AG09319 (cell line): ENCODE measurements around the gene B4GALNT4.
"Not testable (repeated sequence)": the region's sequence is repeated elsewhere in the genome, so short reads cannot be mapped to it uniquely, and the experiment has no call there.

Experiments
- DNase-seq: peaks from one replicate; pipeline ENCODE4 v3.0.0-alpha.2; 2010; ENCODE audit warnings: low read depth; ENCODE audit errors: extremely low read depth
- TF ChIP-seq, protein P1 (sequence below): IDR thresholded peaks from 2 replicates; pipeline ENCODE4 v1.5.1; 2011; ENCODE audit warnings: low read depth, mild to moderate bottlenecking, inconsistent platforms, low read length, moderate library complexity

Gene B4GALNT4

DNA sequence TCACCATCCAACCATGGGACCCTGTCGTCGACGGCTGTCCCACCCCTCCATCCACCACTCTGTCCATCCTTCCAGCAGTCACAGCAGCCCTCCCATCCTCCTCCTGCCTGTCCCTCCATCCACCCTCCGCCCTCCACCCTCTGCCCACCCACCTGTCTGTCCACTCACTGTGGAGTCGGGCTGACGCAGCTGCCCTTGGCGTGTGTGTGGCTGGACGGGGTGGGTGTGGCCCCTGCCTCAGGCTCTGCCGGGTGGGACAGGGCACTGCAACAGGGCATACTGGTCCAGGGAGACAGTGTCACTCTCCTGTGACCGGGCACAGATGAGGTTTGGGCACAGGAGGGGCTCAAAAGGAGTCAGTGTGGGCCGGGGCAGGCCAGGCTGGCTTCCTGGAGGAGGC, 26.6 kb downstream of the B4GALNT4 start:
- TF ChIP-seq, protein P1, sequence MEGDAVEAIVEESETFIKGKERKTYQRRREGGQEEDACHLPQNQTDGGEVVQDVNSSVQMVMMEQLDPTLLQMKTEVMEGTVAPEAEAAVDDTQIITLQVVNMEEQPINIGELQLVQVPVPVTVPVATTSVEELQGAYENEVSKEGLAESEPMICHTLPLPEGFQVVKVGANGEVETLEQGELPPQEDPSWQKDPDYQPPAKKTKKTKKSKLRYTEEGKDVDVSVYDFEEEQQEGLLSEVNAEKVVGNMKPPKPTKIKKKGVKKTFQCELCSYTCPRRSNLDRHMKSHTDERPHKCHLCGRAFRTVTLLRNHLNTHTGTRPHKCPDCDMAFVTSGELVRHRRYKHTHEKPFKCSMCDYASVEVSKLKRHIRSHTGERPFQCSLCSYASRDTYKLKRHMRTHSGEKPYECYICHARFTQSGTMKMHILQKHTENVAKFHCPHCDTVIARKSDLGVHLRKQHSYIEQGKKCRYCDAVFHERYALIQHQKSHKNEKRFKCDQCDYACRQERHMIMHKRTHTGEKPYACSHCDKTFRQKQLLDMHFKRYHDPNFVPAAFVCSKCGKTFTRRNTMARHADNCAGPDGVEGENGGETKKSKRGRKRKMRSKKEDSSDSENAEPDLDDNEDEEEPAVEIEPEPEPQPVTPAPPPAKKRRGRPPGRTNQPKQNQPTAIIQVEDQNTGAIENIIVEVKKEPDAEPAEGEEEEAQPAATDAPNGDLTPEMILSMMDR, result no peak
- DNase-seq, result no peak

DNA sequence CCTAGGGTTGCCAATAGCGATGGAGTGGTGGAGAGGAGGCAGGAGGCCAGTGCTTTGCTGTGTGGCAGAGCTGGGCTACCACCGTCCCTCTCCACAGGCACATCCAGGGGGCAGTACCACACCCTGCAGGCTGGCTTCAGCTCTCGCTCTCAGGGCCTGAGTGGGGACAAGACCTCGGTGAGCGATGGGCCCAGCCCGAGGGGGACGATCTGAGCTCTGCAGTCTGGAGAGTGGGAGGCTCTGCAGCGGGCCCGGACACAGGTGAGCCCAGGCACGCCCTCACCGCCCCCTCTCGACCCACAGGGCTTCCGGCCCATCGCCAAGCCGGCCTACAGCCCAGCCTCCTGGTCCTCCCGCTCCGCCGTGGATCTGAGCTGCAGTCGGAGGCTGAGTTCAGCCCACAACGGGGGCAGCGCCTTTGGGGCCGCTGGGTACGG, 27.2 kb downstream of the B4GALNT4 start:
- TF ChIP-seq, protein P1, result peak; percentile 40
- DNase-seq, result no peak

DNA sequence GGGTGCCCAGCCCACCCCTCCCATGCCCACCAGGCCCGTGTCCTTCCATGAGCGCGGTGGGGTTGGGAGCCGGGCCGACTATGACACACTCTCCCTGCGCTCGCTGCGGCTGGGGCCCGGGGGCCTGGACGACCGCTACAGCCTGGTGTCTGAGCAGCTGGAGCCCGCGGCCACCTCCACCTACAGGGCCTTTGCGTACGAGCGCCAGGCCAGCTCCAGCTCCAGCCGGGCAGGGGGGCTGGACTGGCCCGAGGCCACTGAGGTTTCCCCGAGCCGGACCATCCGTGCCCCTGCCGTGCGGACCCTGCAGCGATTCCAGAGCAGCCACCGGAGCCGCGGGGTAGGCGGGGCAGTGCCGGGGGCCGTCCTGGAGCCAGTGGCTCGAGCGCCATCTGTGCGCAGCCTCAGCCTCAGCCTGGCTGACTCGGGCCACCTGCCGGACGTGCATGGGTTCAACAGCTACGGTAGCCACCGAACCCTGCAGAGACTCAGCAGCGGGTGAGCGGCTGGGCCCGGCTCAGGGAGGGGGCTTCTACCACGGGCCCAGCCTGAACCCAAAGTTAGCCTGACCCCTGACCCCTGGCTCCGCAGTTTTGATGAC, 27.7 kb downstream of the B4GALNT4 start:
- peak; percentile 16 for DNase-seq
- TF ChIP-seq, protein P1, result peak; percentile 62

DNA sequence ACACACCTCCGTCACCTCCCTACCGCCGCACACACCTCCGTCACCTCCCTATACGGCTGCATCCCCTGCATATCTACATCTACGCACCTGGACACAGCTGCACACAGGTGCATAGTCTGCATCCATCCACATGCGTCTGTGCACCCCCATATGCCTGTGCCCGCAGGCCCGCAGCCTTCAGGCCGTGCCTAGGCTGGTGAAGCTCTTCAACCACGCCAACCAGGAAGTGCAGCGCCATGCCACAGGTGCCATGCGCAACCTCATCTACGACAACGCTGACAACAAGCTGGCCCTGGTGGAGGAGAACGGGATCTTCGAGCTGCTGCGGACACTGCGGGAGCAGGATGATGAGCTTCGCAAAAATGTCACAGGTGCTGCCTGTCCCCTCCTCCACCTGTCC, 29.5 kb downstream of the B4GALNT4 start:
- TF ChIP-seq, protein P1, result no peak
- no peak for DNase-seq

DNA sequence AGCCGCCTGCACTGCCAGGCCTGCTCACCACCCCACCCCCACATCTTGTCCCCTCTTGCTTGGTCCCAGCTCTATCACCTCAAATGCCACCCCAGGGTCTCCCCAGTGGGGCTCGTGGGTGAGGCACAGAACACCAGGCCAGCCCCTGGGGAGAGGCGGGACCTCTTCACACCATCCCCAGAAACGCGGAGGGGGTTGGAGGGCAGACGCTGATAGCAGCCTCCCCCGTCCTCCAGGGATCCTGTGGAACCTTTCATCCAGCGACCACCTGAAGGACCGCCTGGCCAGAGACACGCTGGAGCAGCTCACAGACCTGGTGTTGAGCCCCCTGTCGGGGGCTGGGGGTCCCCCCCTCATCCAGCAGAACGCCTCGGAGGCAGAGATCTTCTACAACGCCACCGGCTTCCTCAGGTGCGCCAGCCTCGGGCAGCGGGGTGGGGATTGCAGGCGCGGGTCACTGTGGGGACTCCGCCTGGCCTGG, 30.5 kb downstream of the B4GALNT4 start:
- TF ChIP-seq, protein P1, result no peak
- no peak for DNase-seq

DNA sequence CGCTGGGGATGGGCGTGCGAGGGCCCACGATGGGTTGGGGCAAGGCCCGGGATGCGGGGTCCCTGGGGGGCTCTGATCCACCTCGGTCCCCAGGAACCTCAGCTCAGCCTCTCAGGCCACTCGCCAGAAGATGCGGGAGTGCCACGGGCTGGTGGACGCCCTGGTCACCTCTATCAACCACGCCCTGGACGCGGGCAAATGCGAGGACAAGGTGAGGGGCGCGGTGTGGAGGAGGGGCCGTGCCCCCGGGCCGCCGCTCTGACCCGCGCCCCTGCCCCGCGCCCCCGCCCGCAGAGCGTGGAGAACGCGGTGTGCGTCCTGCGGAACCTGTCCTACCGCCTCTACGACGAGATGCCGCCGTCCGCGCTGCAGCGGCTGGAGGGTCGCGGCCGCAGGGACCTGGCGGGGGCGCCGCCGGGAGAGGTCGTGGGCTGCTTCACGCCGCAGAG, 31.0 kb downstream of the B4GALNT4 start:
- no peak for DNase-seq
- TF ChIP-seq, protein P1, result no peak

DNA sequence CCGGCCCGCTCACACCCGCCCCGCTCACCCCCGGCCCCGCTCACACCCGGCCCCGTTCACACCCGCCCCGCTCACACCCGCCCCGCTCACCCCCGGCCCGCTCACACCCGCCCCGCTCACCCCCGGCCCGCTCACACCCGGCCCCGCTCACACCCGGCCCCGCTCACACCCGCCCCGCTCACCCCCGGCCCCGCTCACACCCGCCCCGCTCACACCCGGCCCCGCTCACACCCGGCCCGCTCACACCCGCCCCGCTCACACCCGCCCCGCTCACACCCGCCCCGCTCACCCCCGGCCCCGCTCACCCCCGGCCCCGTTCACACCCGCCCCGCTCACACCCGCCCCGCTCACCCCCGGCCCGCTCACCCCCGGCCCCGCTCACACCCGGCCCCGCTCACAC, 31.9 kb downstream of the B4GALNT4 start:
- not testable (repeated sequence) for DNase-seq

DNA sequence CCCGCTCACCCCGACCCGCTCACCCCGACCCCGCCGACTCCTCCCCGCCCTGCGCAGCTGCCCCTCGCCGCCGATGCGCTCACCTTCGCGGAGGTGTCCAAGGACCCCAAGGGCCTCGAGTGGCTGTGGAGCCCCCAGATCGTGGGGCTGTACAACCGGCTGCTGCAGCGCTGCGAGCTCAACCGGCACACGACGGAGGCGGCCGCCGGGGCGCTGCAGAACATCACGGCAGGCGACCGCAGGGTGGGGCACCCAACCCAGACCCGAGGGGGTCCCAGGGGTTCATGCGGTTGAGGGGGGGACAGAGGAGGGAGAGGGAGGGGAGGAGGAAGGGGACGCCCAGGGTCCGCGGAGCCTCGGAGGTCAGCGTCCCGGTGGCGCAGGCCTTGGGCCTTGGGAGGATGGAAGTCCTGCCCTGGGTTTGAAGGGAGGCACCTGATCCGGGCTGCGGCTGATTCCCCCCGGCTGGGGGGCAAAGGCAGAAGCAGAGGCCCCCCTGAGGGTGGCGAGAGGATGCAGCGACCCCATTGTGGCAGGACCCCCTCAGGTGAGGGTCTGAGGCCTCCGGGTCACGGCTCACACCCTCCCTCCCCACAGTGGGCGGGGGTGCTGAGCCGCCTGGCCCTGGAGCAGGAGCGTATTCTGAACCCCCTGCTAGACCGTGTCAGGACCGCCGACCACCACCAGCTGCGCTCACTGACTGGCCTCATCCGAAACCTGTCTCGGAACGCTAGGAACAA, 33.9 kb downstream of the B4GALNT4 start:
- TF ChIP-seq, protein P1, result no peak

More for the DNA sequence above, 33.9 kb downstream of the B4GALNT4 start:
- DNase-seq, result no peak
